ENCODE data around the gene B3GNT9.

B3GNT9 gene

DNA sequence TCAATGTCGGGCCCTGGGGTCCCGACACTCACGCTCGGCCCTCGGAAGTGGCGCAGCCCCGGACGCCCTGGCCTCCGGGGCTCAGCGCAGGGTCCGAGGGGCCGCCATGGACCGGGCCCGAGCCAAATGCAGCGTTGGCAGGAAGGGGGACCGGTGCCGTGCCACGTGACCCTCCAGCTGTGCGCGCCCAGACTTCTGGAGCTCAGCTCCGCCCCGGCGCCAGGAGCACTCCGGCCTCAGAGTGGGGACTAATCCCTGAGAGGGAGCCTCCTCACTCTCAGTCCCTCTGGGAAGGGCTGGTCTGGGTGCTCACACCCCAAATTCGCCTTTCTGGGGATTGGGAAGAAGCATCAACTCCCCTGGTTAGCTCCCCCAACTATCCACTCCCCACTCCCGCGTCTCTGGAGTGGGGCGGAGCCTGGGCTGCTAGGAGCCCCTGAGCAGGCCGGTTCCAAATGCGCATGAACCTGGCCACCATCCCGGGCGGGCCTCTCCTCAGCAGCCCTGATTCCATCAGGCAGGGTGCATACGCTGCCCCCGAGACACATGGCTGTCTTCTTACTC is at the start of gene B3GNT9:
TSS of gene B3GNT9 (minus strand) at position 166 of the 564 bp plus-strand sequence. CDS start 513 bp downstream, outside the sequence.
- no peak for DNase-seq

- no peak for DNase-seq
These were observed 49.7 kb upstream of the B3GNT9 start for GRCh38 chr16:67200491-67200890.

- no peak for DNase-seq
These were observed 49.0 kb upstream of the B3GNT9 start for GRCh38 chr16:67199808-67200198.

GRCh38 chr16:67199011-67199807 is 48.4 kb upstream of the B3GNT9 start, which contains the start of gene ELMO3:
ELMO3 (plus strand) TSS chr16:67199131; CDS start chr16:67199327, 196 bp downstream.
- DNase-seq: no peak

- peak; percentile 5 to 29 for DNase-seq
These were observed 47.5 kb upstream of the B3GNT9 start for GRCh38 chr16:67198238-67198734.

DNA sequence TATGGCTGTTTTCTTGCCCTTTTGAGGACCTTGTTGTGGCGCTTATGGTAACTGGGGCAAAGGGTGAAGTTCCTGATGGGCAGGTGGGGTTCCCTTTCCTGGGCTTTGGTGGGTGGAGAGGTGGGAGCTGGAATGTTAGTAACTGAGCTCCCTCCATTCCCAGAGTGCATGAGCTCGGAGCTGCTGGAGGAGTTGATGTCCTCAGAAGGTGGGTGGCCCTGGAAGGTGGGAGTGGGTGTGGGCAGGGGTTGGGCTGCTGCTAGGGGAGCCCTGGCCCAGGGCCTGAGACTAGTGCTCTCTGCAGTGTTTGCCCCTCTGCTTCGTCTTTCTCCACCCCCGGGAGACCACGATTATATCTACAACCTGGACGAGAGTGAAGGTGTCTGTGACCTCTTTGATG is 46.9 kb upstream of the B3GNT9 start:
- DNase-seq: no peak

DNA sequence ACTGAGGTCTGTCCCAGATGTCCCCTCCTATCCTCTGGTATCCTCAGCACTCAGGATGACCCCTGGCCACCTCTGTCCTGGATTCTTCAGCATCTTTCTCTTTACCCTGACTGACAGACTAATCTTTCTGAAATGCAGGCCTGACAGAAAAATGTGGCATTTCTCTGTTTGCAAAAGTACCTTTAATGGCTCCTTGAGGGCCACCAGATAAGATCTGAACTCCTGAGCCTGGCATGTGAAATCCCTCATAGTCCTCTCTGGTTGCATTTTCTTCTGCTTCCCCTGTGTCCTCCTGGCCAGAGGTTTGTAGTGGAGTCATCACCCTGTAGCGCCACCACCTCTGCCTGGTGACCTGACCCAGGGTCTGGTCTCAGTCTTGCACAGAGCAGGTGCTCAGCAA is 46.1 kb upstream of the B3GNT9 start:
- DNase-seq: no peak

DNA sequence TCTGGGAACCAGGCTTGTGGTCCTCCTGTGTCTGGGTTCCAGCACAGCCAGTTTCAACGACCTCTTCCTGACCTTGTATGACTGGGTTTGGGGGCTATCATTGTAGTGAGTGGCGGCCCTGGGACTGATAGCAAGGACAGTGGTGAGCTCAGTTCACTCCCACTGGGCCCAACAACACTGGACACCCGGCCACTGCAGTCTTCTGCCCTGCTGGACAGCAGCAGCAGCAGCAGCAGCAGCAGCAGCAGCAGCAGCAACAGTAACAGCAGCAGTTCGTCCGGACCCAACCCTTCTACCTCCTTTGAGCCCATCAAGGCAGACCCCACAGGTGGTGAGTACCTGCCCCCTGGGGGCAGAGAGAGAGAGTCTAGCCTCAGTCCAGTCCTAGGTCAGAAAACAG is 44.9 kb upstream of the B3GNT9 start:
- DNase-seq: no peak

DNA sequence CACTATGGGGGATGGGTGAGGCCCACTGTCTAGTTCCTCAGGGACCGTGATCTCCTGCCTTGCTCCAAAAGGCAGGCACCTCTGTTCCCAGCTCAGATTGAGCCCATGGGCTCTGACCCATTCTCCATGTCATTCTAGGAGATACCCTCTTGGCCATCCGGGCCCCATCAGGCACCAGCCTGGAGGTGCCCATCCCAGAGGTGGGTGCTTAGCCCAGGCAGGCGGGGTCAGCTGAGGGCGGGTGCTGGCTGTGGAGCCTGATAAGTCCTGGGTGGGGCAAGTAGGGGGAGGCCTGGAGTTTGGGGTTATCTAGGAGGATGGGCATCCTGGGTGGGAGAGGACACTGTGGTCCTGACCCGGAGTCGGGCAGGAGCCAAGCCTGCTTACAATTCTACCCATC is 43.5 kb upstream of the B3GNT9 start:
- no peak for DNase-seq

- DNase-seq: no peak
These were observed 42.7 kb upstream of the B3GNT9 start for GRCh38 chr16:67193536-67193935.

- no peak for DNase-seq
These were observed 42.1 kb upstream of the B3GNT9 start for GRCh38 chr16:67192781-67193361.

DNA sequence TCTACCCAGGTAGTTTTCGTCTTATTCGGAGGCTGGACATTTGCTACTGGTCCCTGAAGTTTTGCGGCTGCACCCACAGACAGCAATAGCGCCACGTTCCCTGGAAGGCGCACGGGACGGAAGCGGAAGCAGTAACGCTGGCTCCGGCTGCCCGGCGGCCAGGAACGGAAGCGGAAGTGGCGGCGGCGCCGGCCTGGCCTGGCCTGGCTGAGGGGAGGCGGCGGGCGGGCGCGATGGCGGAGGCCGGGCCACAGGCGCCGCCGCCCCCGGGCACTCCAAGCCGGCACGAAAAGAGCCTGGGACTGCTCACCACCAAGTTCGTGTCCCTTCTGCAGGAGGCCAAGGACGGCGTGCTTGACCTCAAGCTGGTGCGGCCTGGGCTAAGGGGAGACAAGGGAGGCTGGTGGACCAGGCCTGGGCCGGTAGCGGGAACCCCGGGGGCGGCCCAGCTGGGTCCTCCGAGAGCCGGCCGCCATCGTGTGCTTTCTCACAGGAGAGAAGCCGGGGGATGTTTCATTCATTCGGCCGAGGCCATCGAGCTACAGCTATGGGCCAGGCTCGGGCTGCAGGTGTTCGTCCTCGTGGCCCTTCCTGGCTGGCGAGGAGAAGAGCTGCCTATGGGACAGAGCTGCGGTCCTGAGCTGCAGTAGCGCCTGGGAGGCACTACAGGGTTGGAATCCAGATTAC is 41.3 kb upstream of the B3GNT9 start, which contains the start of gene E2F4:
TSS of gene E2F4 (plus strand) at position 161 of the 687 bp plus-strand sequence. CDS start at position 234, 73 bp downstream.
- DNase-seq: peak; percentile 64 to 82

DNA sequence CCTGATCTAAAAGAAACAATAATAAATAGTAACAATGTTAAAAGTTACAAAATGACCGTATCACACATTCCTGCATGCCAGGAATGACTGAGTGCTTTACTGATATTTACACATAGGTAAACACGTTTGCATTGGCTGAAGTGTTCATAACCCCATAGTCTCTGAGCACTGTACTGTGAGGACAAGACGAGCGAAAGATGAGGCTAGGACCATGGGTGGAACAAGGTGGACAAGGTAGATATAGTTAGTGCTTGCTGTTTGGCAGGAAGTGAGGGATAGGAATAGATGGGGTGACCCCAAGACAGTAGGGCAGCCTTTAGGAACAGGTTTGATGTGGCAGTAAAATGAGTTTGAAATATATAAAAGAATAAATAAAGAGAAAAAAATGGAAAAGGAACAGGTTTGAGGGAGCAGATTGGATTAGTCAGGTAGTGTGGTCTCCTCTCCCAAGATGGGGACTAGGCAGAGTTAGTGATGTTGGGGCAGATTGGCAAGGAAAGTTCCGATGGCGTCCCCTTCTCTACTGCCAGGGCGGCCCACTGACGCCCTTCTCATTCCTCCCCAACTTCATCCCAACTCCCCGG is 40.7 kb upstream of the B3GNT9 start:
- DNase-seq: no peak

GRCh38 chr16:67190448-67191399 is 39.9 kb upstream of the B3GNT9 start:
- no peak for DNase-seq

- no peak for DNase-seq
These were observed 39.2 kb upstream of the B3GNT9 start, which contains the start of gene EXOC3L1 for GRCh38 chr16:67190041-67190440. EXOC3L1 (minus strand) TSS chr16:67190136; CDS start chr16:67189676, 460 bp downstream.

DNA sequence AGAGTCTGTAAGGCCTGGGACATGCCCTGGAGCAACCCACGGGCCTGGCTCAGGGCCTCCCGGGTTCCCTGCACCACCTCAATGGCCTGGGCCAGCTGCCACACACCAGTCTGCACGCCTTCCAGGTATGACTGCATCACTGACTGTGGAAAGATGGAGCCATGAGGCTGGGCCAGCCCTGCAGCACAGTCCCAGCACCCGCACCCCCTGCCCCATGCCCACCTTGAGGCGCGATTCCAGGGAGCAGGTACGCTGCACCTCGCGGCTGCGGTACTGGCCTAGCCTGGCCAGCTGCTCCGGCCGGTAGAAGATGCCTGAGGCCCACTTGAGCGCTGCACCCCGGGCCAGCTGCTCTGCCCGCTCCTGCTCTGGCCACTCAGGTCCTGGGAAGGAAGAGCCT is 38.0 kb upstream of the B3GNT9 start:
- DNase-seq: no peak

DNA sequence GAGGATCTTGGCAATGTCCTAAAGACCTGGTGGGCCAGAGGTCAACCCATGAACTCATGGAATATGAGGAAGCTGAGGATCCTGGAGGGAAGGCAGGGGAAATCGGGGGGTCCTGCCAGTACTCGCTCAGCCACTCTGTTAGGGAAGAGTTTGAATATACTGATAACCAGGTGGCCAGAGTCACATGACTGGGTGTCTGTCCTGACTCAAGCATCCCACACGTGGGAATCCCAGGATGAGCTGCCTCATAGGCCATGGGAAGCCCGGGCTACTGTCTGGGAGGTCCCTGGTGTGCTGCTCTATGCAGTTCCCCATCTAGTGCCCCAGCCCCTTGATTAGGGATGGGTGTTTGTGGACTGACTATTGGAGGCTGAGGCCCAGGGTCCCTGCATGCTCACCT is 37.5 kb upstream of the B3GNT9 start:
- no peak for DNase-seq

DNA sequence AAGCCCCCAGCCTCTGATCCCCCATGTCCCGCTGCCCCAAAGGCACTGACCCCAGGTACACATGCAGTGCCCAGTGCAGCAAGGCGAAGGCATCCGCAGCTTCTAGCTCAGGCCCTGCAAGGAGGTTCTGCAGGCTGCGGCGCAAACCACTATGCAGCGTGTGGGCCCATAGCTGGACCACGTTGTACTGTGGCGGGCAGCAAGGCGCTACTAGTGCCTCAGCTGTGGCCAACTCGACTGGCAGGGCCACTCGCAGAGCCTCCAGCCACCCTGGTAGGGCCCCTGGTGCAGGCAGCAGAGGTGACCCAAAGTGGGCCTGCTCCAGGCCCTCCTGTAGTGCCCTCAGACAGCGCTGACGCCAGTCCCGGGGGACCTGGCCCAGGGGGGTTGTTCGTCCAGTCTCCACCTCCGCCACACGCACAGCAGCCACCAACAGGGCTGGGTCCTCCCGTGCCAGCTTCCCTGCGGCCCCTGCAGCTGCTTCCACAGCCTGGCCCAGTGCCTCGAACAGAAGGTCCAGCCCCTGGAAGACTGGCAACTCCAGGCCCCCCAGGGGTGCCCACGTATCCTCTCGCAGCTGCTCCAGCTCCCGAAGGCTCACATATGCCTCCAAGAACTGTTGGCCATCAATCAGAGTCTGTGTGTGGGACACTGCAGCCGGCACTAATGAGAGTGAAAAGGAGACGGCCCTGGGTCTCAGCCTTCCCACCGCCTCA is 36.5 kb upstream of the B3GNT9 start:
- DNase-seq: no peak

DNA sequence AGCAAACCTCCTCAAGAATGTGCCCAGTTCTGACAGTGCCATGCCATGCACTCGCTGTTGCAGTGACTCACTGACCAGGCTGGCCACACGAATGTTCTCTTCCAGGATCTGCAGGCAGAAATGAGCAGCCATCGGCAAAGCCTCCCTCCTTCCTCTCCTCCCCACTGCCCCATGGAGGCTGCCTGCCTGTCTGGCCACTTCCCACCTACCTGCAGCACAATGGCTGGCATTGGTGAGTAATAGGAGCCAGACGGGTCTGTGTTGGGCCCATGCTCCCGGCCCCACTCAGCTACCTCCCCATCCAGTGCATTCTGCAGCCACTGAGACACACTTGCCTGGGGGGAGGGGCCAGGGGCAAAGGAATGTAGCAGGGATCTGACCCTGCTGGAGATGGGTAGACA is 35.8 kb upstream of the B3GNT9 start:
- DNase-seq: no peak

DNA sequence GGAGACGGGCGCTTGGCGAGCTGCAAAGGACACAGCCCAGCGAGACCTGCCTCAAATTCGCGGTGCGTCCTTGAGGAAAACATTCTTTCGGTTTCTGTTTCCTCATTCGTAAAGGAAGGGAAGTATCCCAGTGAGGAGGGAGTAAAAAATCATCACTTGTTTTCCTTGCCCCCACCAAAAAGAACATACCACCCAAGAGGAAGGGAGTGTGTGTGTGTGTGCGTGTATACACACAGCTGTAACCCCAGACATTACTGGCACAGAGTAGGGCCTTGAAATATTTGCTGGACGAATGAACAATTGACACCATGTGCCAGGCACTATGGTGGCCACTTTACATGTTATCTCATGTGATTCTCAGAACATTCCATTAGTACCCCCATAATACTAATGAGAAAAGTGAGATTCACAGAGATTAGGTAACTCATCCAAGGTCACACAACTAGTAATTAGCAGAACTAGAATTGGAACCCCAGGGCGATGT is 34.9 kb upstream of the B3GNT9 start:
- no peak for DNase-seq
